ENCODE measurements around the gene OR8S1. TPM values are rescaled to one million over a fixed set of nuclear protein-coding genes. Genes with fewer than 3 reads are reported as not detected.

Gene OR8S1
- total RNA-seq, 1 experiment from 2014 or later: not detected

- Histone ChIP-seq H2AFZ (ENCODE audit: low read length) (no peak overlapping the region), H3K4me1 (ENCODE audit: insufficient read depth, low read length) (no peaks in the 10 kb centered on the region), H3K4me3 (ENCODE audit: low read length) (no peak overlapping the region), H3K9me2 (replicated peaks; ENCODE audit: low read length) (no peaks in the 10 kb centered on the region), H3K79me2 (ENCODE audit: low read length) (no peaks in the 10 kb centered on the region), H3K27me3 (ENCODE audit: low read length) (peaks cover 76% of the 10 kb centered on the region), H3K4me2 (ENCODE audit: low read length) (no peak overlapping the region), H3K36me3 (ENCODE audit: low read depth, low read length) (no peaks in the 10 kb centered on the region), H3K27ac (ENCODE audit: low read length) (no peak overlapping the region), H3K9me3 (ENCODE audit: low read length) (no peaks in the 10 kb centered on the region), H3F3A (ENCODE audit: low read length, unreplicated experiment) (no peaks in the 10 kb centered on the region), H3K9ac (ENCODE audit: low read length) (no peak overlapping the region), H4K20me1 (ENCODE audit: low read length) (no peaks in the 10 kb centered on the region)
- ATAC-seq (no peak), DNase-seq (no peak)
- CTCF ChIA-PET: no interaction called here
- no peak for TF ChIP-seq EZH2 (IDR thresholded peaks at IDR 0.05; ENCODE audit: low read length, unreplicated experiment)
- TF ChIP-seq CTCF (conservative IDR thresholded peaks at IDR 0.05; ENCODE audit: low read depth, low read length): no peak
- no peak for TF ChIP-seq EZH2phosphoT487 (IDR thresholded peaks at IDR 0.05; ENCODE audit: borderline replicate concordance, low read length)
- intact Hi-C loops (cut with micrococcal nuclease): no loop called here
- BruUV-seq (replicated peaks): no TSS peak
- POLR2A ChIA-PET (ENCODE audit: unreplicated experiment): no interaction called here
Measured at GRCh38 chr12:48567731-48568130, 42.3 kb downstream of the OR8S1 start.

- Histone ChIP-seq H2AFZ (ENCODE audit: low read length) (no peak within 1 kb of the TSS), H4K20me1 (ENCODE audit: low read length) (no peaks in the 10 kb centered on the region), H3K4me1 (ENCODE audit: insufficient read depth, low read length) (no peaks in the 10 kb centered on the region), H3F3A (ENCODE audit: low read length, unreplicated experiment) (no peaks in the 10 kb centered on the region), H3K36me3 (ENCODE audit: low read depth, low read length) (no peaks in the 10 kb centered on the region), H3K9ac (ENCODE audit: low read length) (no peak within 1 kb of the TSS), H3K9me2 (replicated peaks; ENCODE audit: low read length) (no peaks in the 10 kb centered on the region), H3K4me2 (ENCODE audit: low read length) (no peak within 1 kb of the TSS), H3K27ac (ENCODE audit: low read length) (no peak within 1 kb of the TSS), H3K79me2 (ENCODE audit: low read length) (no peaks in the 10 kb centered on the region), H3K9me3 (ENCODE audit: low read length) (no peaks in the 10 kb centered on the region), H3K4me3 (ENCODE audit: low read length) (no peak within 1 kb of the TSS), H3K27me3 (ENCODE audit: low read length) (peaks cover 66% of the 10 kb centered on the region)
- intact Hi-C loops (cut with micrococcal nuclease): no loop called here
- CTCF ChIA-PET: no interaction called here
- DNase-seq (no peak), ATAC-seq (no peak)
- TF ChIP-seq EZH2phosphoT487 (IDR thresholded peaks at IDR 0.05; ENCODE audit: borderline replicate concordance, low read length): no peak
- BruUV-seq (replicated peaks): no TSS peak
- POLR2A ChIA-PET (ENCODE audit: unreplicated experiment): no interaction called here
Measured at GRCh38 chr12:48569946-48570345, 44.5 kb downstream of the OR8S1 start, which contains the start of gene LALBA. Gene LALBA (minus strand): TSS chr12:48570046. CDS start chr12:48570020, 26 bp downstream.

GRCh38 chr12:48572326-48572725, 46.9 kb downstream of the OR8S1 start:
- DNase-seq (no peak), ATAC-seq (no peak)
- Histone ChIP-seq H4K20me1 (ENCODE audit: low read length) (no peaks in the 10 kb centered on the region), H3K4me3 (ENCODE audit: low read length) (no peak overlapping the region), H3K4me2 (ENCODE audit: low read length) (no peak overlapping the region), H3K27me3 (ENCODE audit: low read length) (peaks cover 42% of the 10 kb centered on the region), H3K9me3 (ENCODE audit: low read length) (no peaks in the 10 kb centered on the region), H3F3A (ENCODE audit: low read length, unreplicated experiment) (no peaks in the 10 kb centered on the region), H3K79me2 (ENCODE audit: low read length) (no peaks in the 10 kb centered on the region), H2AFZ (ENCODE audit: low read length) (no peak overlapping the region), H3K36me3 (ENCODE audit: low read depth, low read length) (no peaks in the 10 kb centered on the region), H3K4me1 (ENCODE audit: insufficient read depth, low read length) (no peaks in the 10 kb centered on the region), H3K27ac (ENCODE audit: low read length) (no peak overlapping the region), H3K9me2 (replicated peaks; ENCODE audit: low read length) (no peaks in the 10 kb centered on the region), H3K9ac (ENCODE audit: low read length) (no peak overlapping the region)
- ChIA-PET POLR2A (ENCODE audit: unreplicated experiment) (no interaction called here), CTCF (no interaction called here)
- BruUV-seq (replicated peaks): no TSS peak
- TF ChIP-seq CTCF (conservative IDR thresholded peaks at IDR 0.05; ENCODE audit: low read depth, low read length) (no peak), EZH2 (IDR thresholded peaks at IDR 0.05; ENCODE audit: low read length, unreplicated experiment) (no peak), EZH2phosphoT487 (IDR thresholded peaks at IDR 0.05; ENCODE audit: borderline replicate concordance, low read length) (no peak)
- intact Hi-C loops (cut with micrococcal nuclease): no loop called here

Other genes with a start within 250 kb of the OR8S1 start
- gene ZNF641, start 174.7 kb upstream of the OR8S1 start, total RNA-seq (2014; rRNA removed): 10.9 and 12.6 TPM in 2 replicates
- gene ANP32D, start 53.1 kb upstream of the OR8S1 start, total RNA-seq (2014; rRNA removed): not detected in 2 replicates
- gene C12orf54, start 43.1 kb upstream of the OR8S1 start, total RNA-seq (2014; rRNA removed): not detected in 2 replicates
- not detected in 2 replicates for gene LALBA, start 44.4 kb downstream of the OR8S1 start, total RNA-seq (2014; rRNA removed)
- gene KANSL2, start 156.6 kb downstream of the OR8S1 start, total RNA-seq (2014; rRNA removed): 33.3 and 33.4 TPM in 2 replicates
- gene CCNT1, start 191.1 kb downstream of the OR8S1 start, total RNA-seq (2014; rRNA removed): 15.1 and 20.7 TPM in 2 replicates